AG20443 (cell line): ENCODE data around the gene PSME3.

Source experiments
- DNase-seq: peaks from one replicate; pipeline ENCODE4 v3.0.0; 2012; ENCODE audit warnings: low spot score, mixed read lengths

The PSME3 gene

DNA sequence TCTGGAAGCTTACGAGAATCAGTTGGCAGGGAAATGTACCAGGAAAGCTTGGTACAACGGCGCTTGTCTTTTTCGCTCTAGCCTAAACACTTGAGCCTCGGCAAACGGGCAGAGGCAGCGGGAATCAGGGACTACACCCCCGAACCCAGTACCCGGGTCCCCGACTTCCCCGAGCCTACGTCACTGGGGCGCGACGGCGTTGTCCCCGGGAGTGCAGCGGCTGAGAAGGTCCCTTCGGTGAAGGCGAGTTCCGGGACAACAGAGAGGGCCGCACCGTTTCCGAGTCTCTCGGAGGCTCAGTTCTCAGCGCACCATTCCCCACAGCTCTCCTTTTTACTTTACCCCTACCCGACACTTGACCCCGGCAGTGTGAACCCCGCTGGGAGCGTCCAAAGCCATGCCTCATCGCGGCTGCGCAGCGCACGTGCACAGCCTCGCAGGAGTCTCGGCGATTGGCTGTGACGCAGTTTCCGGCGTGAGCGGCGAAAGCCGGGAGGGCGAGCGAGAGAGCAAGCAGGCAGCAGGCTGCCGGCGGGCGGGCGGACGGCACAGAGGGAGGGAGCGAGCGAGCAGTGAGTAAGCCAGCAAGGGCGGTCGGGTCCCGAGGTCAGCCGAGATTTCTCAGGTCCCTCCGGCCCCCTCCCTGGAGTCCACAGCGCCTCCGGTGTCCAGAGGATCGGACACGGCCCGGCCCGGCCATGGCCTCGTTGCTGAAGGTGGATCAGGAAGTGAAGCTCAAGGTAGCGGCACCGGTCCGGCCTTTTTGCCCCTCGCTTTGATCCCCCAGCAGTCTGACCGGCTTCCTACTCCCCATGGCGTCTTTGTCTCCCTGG, at the start of gene PSME3:
Gene PSME3, plus strand, starts transcription at position 464 of the 833 bp plus-strand sequence. Its CDS starts 235 bp downstream, at position 699.
- DNase-seq: peak; percentile 95

DNA sequence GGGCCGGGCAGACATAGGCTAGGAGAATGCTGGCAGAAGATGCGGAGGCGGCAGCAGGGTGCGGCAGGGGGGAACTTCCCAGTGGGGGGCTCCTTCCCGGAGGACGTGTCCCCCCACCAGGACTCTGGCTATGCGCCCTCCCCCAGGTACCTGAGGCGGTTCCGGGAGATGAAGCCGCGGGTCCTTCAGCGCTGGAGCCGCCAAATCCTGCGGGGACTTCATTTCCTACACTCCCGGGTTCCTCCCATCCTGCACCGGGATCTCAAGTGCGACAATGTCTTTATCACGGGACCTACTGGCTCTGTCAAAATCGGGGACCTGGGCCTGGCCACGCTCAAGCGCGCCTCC, 49.4 kb upstream of the PSME3 start:
- no peak for DNase-seq

DNA sequence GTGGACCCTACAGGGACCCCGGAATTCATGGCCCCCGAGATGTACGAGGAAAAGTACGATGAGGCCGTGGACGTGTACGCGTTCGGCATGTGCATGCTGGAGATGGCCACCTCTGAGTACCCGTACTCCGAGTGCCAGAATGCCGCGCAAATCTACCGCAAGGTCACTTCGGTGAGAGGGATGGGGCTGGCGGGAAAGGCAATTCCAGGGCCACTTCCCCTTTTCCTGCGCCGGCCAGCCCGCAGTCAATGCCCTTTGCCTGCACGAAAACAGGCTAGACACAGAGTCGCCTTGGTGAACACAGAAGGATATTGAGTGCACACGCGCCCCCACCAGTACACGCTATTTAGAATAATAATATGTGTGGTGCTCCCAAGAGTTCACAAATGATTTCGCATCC, 48.8 kb upstream of the PSME3 start:
- DNase-seq: no peak

- DNase-seq: no peak
Observed at GRCh38 chr17:42784811-42785592, 48.2 kb upstream of the PSME3 start.

GRCh38 chr17:42787266-42787665, 45.9 kb upstream of the PSME3 start:
- DNase-seq: no peak

- DNase-seq: no peak
Observed at GRCh38 chr17:42791948-42792347, 41.2 kb upstream of the PSME3 start.

DNA sequence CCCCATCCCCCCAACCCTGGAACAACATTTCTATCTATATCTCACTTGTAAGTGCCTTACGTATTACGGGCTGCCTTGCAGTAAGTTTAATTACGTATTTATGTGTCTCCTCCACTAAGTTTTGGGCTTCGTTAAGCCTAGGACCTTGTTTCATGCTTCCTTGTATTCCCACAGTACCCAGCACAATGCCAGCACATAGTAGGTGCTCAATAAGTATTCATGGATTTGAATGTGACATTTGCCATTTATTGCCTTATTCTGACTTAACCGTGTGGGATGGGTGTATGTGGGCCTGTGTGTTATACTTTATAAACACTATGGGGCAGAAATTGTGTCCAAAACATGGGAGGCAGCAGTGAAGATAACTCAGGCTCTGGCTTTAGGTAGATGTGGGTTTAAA, 40.7 kb upstream of the PSME3 start:
- no peak for DNase-seq

GRCh38 chr17:42795061-42795460, 38.1 kb upstream of the PSME3 start:
- no peak for DNase-seq

GRCh38 chr17:42795465-42795864, 37.7 kb upstream of the PSME3 start:
- no peak for DNase-seq

- DNase-seq: no peak
Observed at GRCh38 chr17:42796066-42796758, 37.0 kb upstream of the PSME3 start.

GRCh38 chr17:42797067-42798007, 35.9 kb upstream of the PSME3 start:
- no peak for DNase-seq

GRCh38 chr17:42798011-42798382, 35.2 kb upstream of the PSME3 start:
- DNase-seq: no peak

GRCh38 chr17:42798383-42799380, 34.5 kb upstream of the PSME3 start, which contains the start of the genes CNTD1 and COA3:
CNTD1 (plus strand) TSS chr17:42798861; CDS start chr17:42799068, 207 bp downstream.
COA3 (minus strand) TSS chr17:42798704; CDS start chr17:42798681, 23 bp downstream.
- peak; percentile 95 for DNase-seq

DNA sequence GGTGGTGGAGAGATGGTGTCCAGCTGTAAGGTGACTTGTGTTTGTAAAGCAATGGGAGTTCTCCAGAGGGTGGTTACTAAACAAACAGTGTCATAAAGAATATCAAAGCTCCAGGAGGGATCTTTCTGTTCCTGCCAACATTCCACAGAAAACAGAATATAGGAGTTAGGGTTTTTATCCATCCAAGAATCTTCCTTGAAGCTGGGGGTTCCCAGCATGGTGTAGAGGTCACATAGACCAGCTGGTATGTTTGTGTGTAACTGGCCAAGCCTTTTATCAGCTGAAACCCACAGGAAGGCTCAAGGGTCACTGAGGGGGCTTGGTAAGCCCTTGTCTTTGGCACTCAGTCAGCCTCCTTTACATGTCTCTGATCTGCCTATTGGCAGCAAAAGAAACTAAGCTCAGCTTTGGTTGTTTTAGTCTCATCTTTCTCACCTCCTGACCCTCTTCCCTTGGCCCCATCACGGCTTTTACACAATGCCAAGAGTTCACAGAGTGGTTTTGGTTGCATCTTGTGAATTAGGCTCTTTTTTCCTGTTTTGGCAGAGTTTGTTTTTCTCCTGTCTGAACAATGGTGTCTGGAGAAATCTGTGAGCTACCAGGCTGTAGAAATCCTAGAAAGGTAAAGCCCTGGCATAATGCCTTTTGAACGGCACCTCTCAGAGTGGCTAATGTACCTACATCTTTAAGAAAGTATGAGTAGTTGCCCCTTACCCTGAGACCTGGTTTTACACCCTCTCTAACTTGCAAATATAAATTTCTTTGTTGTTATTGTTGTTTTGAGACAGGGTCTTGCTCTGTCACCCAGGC, 29.9 kb upstream of the PSME3 start:
- no peak for DNase-seq

DNA sequence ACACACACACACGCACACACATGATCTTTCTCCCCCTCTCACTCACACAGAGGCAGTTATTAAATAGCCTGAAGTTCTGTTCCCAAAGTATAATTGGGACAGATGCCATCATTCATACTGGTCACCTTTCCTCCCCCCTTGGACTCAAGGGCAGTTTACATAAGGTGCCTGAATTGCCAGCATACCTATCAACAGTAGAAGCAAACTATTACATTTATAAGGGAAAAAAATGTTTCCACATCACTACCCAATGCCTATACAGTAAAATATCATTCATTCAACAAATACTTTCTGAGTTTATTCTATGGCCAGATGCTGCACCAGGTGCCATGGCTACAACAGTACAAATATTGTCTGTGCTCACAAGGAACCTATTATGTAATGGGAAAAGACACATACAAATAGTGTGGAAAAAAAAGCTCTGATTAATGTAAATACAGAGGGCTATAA, 28.3 kb upstream of the PSME3 start:
- DNase-seq: no peak

- no peak for DNase-seq
Observed at GRCh38 chr17:42806249-42806648, 26.9 kb upstream of the PSME3 start.

DNA sequence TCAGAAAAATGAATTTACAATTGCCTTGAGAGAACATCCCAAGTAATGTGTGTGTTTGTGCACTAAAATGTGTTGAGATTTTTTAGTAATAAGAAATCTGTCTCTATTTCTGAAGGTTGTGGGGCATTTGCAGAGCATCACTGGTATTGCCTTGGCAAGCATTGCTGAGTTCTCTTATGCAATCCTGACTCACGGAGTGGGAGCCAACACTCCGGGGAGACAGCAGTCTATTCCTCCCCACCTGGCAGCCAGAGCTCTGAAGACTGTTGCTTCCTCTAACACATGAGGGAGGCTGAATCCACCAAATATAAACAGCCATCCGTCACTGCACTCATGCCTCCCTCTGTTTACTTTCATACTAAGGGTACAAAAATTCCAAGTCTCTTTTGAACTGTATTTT, 23.9 kb upstream of the PSME3 start:
- peak; percentile 93 for DNase-seq

DNA sequence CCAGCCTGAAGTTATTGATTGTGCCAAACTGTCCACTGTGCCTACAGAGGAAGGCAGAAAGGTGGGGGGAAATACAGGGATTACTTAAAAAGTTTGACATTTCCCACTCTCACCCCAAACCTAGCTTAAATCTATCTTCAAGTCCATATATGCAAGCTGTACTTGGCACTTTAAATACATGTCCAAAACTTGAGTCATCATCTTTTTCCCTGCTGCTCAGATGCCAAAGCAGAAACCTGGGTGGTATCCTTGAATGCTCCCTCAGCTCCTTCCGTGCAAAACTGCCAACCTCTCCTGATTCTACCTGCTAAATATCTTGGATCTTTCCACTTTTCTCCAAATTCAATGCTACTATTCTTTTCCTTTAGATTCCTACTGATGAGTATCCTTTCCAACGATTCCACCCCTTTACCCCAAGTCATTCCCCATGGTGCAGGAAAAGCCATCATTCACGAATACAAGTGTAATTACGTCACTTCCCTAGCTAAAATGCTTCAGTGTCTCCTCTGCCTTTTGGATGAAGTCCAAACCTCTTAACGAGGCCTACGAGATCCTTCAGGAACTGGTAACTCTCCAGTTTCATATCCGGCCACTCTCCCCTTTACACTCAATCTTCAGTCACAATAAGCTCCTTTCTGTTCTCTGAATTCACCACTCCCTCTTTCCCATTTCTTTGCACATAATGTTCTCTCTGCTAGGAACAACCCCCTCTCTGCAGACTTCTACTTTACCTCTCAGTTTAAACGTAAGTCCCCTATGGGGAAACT, 18.4 kb upstream of the PSME3 start:
- DNase-seq: peak; percentile 75
